PC-3 (cell line): ENCODE results near the gene KIAA1217. TPM values are rescaled to one million over a fixed set of nuclear protein-coding genes. Genes with fewer than 3 reads are reported as not detected.

Source experiments
- ATAC-seq: fragments of 200-7000 bp; cut with Tn5 transposase; 2 replicates; pipeline ENCODE4 v1.9.1; 2020; ENCODE audit warnings: mild to moderate bottlenecking, moderate library complexity
- BruUV-seq: library from RNA; stranded (reverse); fragments of 400-500 nt; replicated peaks from 2 replicates; lab custom pipeline; 2021; lab: Mats Ljungman, UMichigan
- CTCF ChIA-PET: fragments of 300-600 bp; sonication (Branson Sonifier 250); formaldehyde crosslinking; loops from one replicate; lab custom pipeline; 2022; ENCODE audit warnings: antibody characterized with exemption; lab: Charles Lee
- POLR2A ChIA-PET: fragments of 300-600 bp; sonication (Branson Sonifier 250); formaldehyde crosslinking; loops from one replicate; lab custom pipeline; 2022; ENCODE audit warnings: antibody characterized with exemption; ENCODE audit not compliant: unreplicated experiment; lab: Charles Lee
- DNase-seq: peaks from one replicate; pipeline ENCODE4 v3.0.0-alpha.2; 2015
- H2AFZ ChIP-seq: fragments of 300-600 bp; sonication (generic); 2 replicates; pipeline ENCODE4 v1.6.0; 2016; ENCODE audit warnings: antibody characterized with exemption, low read length
- H3F3A ChIP-seq: fragments of 300-600 bp; sonication (generic); one replicate; pipeline ENCODE4 v1.6.0; 2017; ENCODE audit warnings: antibody characterized with exemption, low read length, control low read depth, mild to moderate bottlenecking; ENCODE audit not compliant: unreplicated experiment
- H3K27ac ChIP-seq: fragments of 300-600 bp; sonication (generic); 2 replicates; pipeline ENCODE4 v1.5.1; 2016; ENCODE audit warnings: mild to moderate bottlenecking, low read length
- H3K27me3 ChIP-seq: fragments of 300-600 bp; sonication (generic); 2 replicates; pipeline ENCODE4 v1.6.1; 2016; ENCODE audit warnings: low read length, mixed read lengths
- H3K36me3 ChIP-seq: fragments of 300-600 bp; sonication (generic); 2 replicates; pipeline ENCODE4 v1.6.1; 2016; ENCODE audit warnings: low read depth, mixed run types, low read length, mixed read lengths
- H3K4me1 ChIP-seq: fragments of 300-600 bp; sonication (generic); 2 replicates; pipeline ENCODE4 v1.5.1; 2016; ENCODE audit warnings: low read length; ENCODE audit not compliant: insufficient read depth
- H3K4me2 ChIP-seq: fragments of 300-600 bp; sonication (generic); 2 replicates; pipeline ENCODE4 v1.6.0; 2016; ENCODE audit warnings: low read length
- H3K4me3 ChIP-seq: fragments of 300-600 bp; sonication (generic); 2 replicates; pipeline ENCODE4 v1.5.1; 2016; ENCODE audit warnings: mild to moderate bottlenecking, low read length, mixed read lengths
- H3K79me2 ChIP-seq: fragments of 300-600 bp; sonication (generic); 2 replicates; pipeline ENCODE4 v1.6.1; 2017; ENCODE audit warnings: low read length, mixed read lengths
- H3K9ac ChIP-seq: fragments of 300-600 bp; sonication (generic); 2 replicates; pipeline ENCODE4 v1.6.0; 2016; ENCODE audit warnings: mild to moderate bottlenecking, low read length
- H3K9me2 ChIP-seq: fragments of 300-600 bp; sonication (generic); replicated peaks from 2 replicates; pipeline ENCODE4 v1.6.1; 2016; ENCODE audit warnings: mixed run types, low read length, mixed read lengths
- H3K9me3 ChIP-seq: fragments of 300-600 bp; sonication (generic); 2 replicates; pipeline ENCODE4 v1.6.1; 2016; ENCODE audit warnings: low read length, mixed read lengths
- H4K20me1 ChIP-seq: fragments of 300-600 bp; sonication (generic); 2 replicates; pipeline ENCODE4 v1.6.1; 2016; ENCODE audit warnings: low read length, mixed read lengths
- EZH2 ChIP-seq: fragments of 300-600 bp; sonication (generic); IDR thresholded peaks from one replicate; pipeline ENCODE4 v1.6.1; 2017; ENCODE audit warnings: antibody characterized with exemption, mild to moderate bottlenecking, low read length; ENCODE audit not compliant: unreplicated experiment
- EZH2phosphoT487 ChIP-seq: fragments of 300-600 bp; sonication (generic); IDR thresholded peaks from 2 replicates; pipeline ENCODE4 v1.6.1; 2018; ENCODE audit warnings: mild to moderate bottlenecking, antibody characterized with exemption, low read length, borderline replicate concordance
- intact Hi-C: fragments of 100-400 bp; cut with micrococcal nuclease; formaldehyde crosslinking; loops from 2 replicates; pipeline ENCODE4 v1.9.0; 2023
- total RNA-seq: library from RNA; depleted of rRNA; stranded (reverse); fragments of >200 nt; gene quantifications from 2 replicates; pipeline ENCODE4 v1.2.3, GENCODE V29; 2014
- TF ChIP-seq, protein P1 (sequence below): fragments of 300-600 bp; sonication (generic); conservative IDR thresholded peaks from 2 replicates; pipeline ENCODE4 v1.5.1; 2017; ENCODE audit warnings: antibody characterized with exemption, low read depth, mild to moderate bottlenecking, low read length

KIAA1217 gene
- total RNA-seq, 1 experiment from 2014 or later: 16.0 TPM

DNA sequence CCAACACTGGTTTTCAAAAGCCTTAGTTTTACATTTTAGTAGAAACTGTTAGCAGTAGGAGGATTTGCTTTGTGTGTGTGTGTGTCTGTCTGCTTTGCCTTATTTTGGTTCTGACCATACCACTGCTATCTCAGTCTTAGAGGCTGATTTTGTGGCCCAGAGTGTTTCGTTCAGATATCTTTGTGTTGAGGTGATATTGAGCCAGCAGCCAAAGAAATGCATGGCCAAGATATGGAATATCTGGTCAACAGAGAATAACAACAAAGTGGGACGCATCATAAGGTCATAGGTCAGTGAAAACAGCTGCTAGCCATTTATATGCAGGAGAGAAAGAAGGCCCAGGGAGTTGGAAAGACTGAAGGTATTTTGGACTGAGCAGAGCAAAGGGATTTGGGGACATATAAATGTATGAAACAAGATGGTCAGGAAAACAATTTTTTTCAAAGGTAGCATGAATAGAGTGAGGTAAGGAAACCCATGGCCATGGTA lies 47.7 kb downstream of the KIAA1217 start:
- CTCF ChIA-PET: interaction anchor here (0.6 kb wide), 1 partner anchor 262 kb away, joined by 7 read pairs; no protein-coding TSS in a partner anchor
- ATAC-seq (no peak), DNase-seq (no peak)
- Histone ChIP-seq H3K27me3 (no peaks in the 10 kb centered on the region), H3K9me2 (no peaks in the 10 kb centered on the region), H3K4me3 (no peak overlapping the region), H3K36me3 (no peaks in the 10 kb centered on the region), H4K20me1 (no peaks in the 10 kb centered on the region), H3K27ac (no peak overlapping the region), H3K79me2 (no peaks in the 10 kb centered on the region), H3K4me2 (no peak overlapping the region), H3F3A (no peaks in the 10 kb centered on the region), H2AFZ (no peak overlapping the region), H3K9me3 (no peaks in the 10 kb centered on the region), H3K9ac (no peak overlapping the region), H3K4me1 (peaks cover 15% of the 10 kb centered on the region)
- TF ChIP-seq, protein P1, sequence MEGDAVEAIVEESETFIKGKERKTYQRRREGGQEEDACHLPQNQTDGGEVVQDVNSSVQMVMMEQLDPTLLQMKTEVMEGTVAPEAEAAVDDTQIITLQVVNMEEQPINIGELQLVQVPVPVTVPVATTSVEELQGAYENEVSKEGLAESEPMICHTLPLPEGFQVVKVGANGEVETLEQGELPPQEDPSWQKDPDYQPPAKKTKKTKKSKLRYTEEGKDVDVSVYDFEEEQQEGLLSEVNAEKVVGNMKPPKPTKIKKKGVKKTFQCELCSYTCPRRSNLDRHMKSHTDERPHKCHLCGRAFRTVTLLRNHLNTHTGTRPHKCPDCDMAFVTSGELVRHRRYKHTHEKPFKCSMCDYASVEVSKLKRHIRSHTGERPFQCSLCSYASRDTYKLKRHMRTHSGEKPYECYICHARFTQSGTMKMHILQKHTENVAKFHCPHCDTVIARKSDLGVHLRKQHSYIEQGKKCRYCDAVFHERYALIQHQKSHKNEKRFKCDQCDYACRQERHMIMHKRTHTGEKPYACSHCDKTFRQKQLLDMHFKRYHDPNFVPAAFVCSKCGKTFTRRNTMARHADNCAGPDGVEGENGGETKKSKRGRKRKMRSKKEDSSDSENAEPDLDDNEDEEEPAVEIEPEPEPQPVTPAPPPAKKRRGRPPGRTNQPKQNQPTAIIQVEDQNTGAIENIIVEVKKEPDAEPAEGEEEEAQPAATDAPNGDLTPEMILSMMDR: no peak
- no peak for TF ChIP-seq EZH2
- no peak for TF ChIP-seq EZH2phosphoT487
- intact Hi-C loops: no loop called here
- POLR2A ChIA-PET: no interaction called here
- BruUV-seq: no TSS peak

DNA sequence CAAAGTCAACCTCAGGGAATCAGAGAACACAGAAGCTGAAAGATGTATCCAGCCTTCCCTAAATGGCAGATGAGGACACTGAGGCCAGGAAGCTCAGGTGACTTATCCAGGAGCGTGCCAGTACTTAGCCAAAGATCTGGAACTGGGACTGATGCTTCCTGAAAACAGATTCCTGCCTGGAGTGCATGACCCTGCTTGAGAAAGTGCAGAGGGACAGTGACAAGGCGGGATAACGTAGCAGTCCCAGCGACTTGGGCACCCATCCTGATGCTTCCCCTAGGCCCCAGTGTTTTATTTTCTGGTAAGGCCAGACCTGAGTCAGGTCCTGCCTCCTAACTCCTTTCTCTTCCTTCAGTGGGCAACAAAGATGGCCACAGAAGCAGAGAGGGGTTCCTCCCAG lies 48.6 kb downstream of the KIAA1217 start:
- H3K9me2 ChIP-seq: no peaks in the 10 kb centered on the region
- no TSS peak for BruUV-seq
- intact Hi-C loops: no loop called here
- no peak overlapping the region for H3K27ac ChIP-seq
- no peak overlapping the region for H3K4me2 ChIP-seq
- TF ChIP-seq, protein P1: no peak
- TF ChIP-seq EZH2phosphoT487 (no peak), EZH2 (no peak)
- H3K4me1 ChIP-seq: peaks cover 7% of the 10 kb centered on the region; the same call in 1 of the 2 replicates
- no peak for DNase-seq
- H3K36me3 ChIP-seq: no peaks in the 10 kb centered on the region
- H3K79me2 ChIP-seq: no peaks in the 10 kb centered on the region
- H4K20me1 ChIP-seq: no peaks in the 10 kb centered on the region
- no peak overlapping the region for H3K9ac ChIP-seq
- no peaks in the 10 kb centered on the region for H3F3A ChIP-seq
- ATAC-seq: no peak
- no peaks in the 10 kb centered on the region for H3K27me3 ChIP-seq
- H3K9me3 ChIP-seq: no peaks in the 10 kb centered on the region
- CTCF ChIA-PET: no interaction called here
- no peak overlapping the region for H2AFZ ChIP-seq
- POLR2A ChIA-PET: no interaction called here
- no peak overlapping the region for H3K4me3 ChIP-seq

DNA sequence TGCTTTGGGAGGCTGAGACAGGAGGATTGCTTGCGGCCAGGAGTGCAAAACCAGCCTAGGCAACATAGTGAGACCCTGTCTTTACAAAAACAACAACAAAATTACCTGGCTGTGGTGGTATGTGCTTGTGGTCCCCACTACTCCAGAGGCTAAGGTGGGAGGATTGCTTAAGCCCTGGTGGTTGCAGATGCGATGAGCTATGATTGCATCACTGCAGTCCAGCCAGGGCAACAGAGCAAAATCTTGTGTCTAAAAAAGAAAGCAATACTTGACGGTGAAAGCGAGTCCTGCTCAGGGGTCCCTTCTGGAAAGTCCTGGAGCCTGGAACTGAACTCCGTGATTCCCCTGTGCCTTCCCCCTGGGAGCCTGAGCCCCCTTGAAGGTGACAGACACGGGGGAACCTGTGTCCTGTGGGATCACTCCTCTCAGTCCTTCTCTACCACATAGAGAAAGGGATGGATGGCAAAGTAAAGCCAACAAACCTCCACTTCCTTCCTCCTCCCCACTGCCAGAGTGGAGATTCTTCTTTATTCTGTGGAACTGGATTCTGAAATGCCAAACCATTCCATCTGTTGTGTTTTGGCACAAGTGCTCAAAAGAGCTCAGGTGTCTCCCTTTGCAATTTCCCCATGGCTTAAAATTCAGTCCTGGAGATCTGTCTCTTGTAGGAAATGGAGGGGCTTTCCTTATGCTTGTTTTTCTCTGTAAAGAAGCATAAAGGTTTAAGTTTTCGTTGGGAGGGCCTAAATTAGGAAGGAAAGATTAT lies 50.6 kb downstream of the KIAA1217 start:
- BruUV-seq: no TSS peak
- intact Hi-C loops: no loop called here

More for the DNA sequence above, 50.6 kb downstream of the KIAA1217 start:
- no peaks in the 10 kb centered on the region for H3K9me3 ChIP-seq
- ChIA-PET POLR2A (no interaction called here), CTCF (no interaction called here)
- H3K79me2 ChIP-seq: no peaks in the 10 kb centered on the region
- no peaks in the 10 kb centered on the region for H3F3A ChIP-seq
- H3K4me2 ChIP-seq: no peak overlapping the region
- H3K27me3 ChIP-seq: no peaks in the 10 kb centered on the region
- no peak for ATAC-seq
- H3K4me1 ChIP-seq: no peaks in the 10 kb centered on the region; the same call in 1 of the 2 replicates
- no peaks in the 10 kb centered on the region for H3K36me3 ChIP-seq
- no peak overlapping the region for H3K27ac ChIP-seq
- H3K9me2 ChIP-seq: no peaks in the 10 kb centered on the region
- no peak overlapping the region for H2AFZ ChIP-seq
- no peak for DNase-seq
- no peaks in the 10 kb centered on the region for H4K20me1 ChIP-seq
- H3K4me3 ChIP-seq: no peak overlapping the region
- TF ChIP-seq EZH2: no peak
- TF ChIP-seq, protein P1: no peak
- no peak for TF ChIP-seq EZH2phosphoT487
- H3K9ac ChIP-seq: no peak overlapping the region
